GM08714 (cell line): ENCODE data around the gene COX8C.
"Not testable (repeated sequence)": the region's sequence is repeated elsewhere in the genome, so short reads cannot be mapped to it uniquely, and the experiment has no call there.

Source experiments
- H3K4me3 ChIP-seq: fragments of 200-500 bp; sonication (Bioruptor generic); 2 replicates; pipeline ENCODE4 v1.5.1; 2014; ENCODE audit warnings: mild to moderate bottlenecking, low read length, inconsistent platforms
- ZNF274 ChIP-seq: IDR thresholded peaks from 2 replicates; pipeline ENCODE4 v1.6.1; 2012; ENCODE audit warnings: mild to moderate bottlenecking, low read depth, low read length

The COX8C gene

DNA sequence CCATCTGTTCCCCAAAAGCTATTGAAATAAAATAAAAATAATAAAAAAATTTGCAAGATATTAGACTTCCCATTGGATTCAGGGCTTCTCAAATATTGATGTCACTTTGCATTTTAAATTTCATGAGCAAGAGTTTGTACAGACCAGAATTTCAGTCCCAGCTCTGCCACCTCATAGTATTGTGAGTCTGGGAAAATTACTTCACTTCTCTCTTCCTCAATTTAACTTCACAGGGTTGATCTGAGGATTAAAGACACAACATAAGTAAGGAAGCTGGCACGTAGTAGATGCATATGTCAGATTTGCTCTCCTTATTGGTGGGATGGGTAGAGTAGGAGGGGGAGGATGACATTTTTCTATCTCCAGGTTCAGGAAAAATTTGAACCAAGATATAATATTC, 32.8 kb downstream of the COX8C start:
- no peak for TF ChIP-seq ZNF274
- no peak overlapping the region for H3K4me3 ChIP-seq

DNA sequence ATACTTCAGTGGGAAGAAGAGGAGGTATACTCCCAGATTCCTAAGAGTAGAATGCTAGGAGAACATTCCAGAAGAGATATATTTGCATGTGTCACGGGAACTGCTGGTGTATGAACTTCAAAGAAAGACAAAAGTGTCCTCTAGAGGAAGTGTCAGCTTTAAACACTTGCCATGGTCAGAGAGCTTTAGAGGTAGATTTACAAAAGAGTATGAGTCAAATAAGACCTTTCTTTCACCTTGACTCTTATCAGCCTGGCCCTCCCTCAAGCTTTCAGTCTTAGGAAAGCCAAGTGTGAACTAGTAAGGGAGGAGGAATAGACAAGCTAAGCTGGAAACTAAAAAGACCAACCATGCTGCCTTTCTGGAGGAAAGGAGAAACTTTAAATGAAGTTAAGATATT, 34.7 kb downstream of the COX8C start:
- TF ChIP-seq ZNF274: no peak
- H3K4me3 ChIP-seq: no peak overlapping the region

DNA sequence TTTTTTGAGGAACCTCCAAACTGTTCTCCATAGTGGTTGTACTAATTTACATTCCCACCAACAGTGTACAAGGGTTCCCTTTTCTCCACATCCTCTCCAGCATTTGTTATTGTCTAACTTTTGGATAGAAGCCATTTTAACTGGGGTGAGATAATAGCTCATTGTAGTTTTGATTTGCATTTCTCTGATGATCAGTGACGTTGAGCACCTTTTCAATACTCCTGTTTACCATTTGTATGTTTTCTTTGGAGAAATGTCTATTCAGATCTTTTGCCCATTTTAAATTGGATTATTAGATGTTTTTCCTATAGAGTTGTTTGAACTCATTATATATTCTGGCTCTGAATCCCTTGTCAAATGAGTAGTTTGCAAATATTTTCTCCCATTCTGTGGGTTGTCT, 37.3 kb downstream of the COX8C start:
- H3K4me3 ChIP-seq: not testable (repeated sequence)

DNA sequence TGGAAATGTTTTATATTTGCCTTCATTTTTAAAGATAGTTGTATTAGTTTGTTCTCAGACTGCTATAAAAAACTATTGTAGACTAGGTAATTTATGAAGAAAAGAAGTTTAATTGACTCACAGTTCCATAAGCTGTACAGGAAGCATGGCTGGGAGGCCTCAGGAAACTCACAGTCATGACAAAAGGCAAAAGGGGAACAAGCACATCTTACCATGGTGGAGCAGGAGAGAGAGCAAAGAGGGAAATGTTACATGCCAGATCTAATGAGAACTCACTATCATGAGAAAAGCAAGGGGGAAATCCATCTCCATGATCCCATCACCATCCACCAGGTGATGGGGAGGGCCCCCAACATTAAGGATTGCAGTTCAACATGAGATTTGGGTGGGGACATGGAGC, 48.2 kb downstream of the COX8C start:
- H3K4me3 ChIP-seq: no peak overlapping the region
- no peak for TF ChIP-seq ZNF274

DNA sequence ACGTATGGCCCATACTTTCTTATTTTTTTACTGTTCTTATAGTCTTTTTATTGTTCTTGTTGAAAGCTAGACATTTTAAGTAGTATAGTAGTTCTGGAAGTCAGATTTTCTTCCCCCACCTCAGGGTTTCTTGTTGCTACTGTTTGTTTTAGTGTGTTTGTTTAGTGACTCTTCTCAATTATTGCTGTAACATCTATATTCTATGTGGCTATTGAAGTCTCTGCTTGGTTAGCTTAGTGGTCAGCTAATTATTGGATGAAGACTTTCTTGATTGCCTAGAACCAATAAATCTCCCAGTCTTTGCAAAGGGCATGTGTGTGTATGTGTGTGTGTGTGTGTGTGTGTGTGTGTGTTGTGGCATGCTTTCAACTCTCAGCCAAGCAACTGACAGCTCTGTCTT, 49.5 kb downstream of the COX8C start:
- no peak for TF ChIP-seq ZNF274
- no peak overlapping the region for H3K4me3 ChIP-seq
